T-cell (primary cell): ENCODE measurements around the gene FGA. TPM values are rescaled to one million over a fixed set of nuclear protein-coding genes. Genes with fewer than 3 reads are reported as not detected.

ENCODE experiments used
- ATAC-seq, 4 experiments: fragments of 200-7000 bp in 3 of 4; fragments of 150-1000 bp in 1 of 4; cut with Tn5 transposase; replicated peaks in 1 of 4; 1 replicate in 3 of 4; 2 replicates in 1 of 4; pipeline ENCODE4 v1.10.0; 2021; ENCODE audit warnings: moderate library complexity in 3 of 4, mild to moderate bottlenecking in 2 of 4, moderate number of reproducible peaks in 1 of 4
- CTCF ChIA-PET, 2 donors: fragments of 300-600 bp; sonication (Branson Sonifier 250); formaldehyde crosslinking; loops; one replicate each; lab custom pipeline; 2022; ENCODE audit warnings: antibody characterized with exemption in 2 of 2; lab: Charles Lee
- POLR2A ChIA-PET, 2 donors: fragments of 300-600 bp; sonication (Branson Sonifier 250); formaldehyde crosslinking; loops; one replicate each; lab custom pipeline; 2022; ENCODE audit warnings: antibody characterized with exemption in 2 of 2; lab: Charles Lee
- DNase-seq, 35 experiments: peaks; one replicate each; pipeline versions ENCODE4 v3.0.0 to v3.0.0-alpha.2; 2013 to 2023
- H3K27ac ChIP-seq: one replicate; pipeline ENCODE4 v1.5.1; 2013; ENCODE audit warnings: low read length
- H3K27me3 ChIP-seq, 2 experiments: replicated peaks in 1 of 2; 1 replicate in 1 of 2; 2 replicates in 1 of 2; pipeline versions ENCODE4 v1.6.1 to v1.7.0; 2013; ENCODE audit warnings: low read length in 1 of 2, mixed read lengths in 1 of 2; ENCODE audit not compliant: control insufficient read depth in 2 of 2, insufficient read depth in 2 of 2; ENCODE audit errors: extremely low read depth in 1 of 2
- H3K36me3 ChIP-seq, 2 donors: 1 replicate in 1 of 2; 2 replicates in 1 of 2; pipeline versions ENCODE4 v1.6.1 to v1.7.0; 2013; ENCODE audit warnings: low read length in 1 of 2; ENCODE audit not compliant: control insufficient read depth in 2 of 2, insufficient read depth in 1 of 2; ENCODE audit errors: extremely low read depth in 1 of 2
- H3K4me1 ChIP-seq, 2 experiments: 1 replicate in 1 of 2; 2 replicates in 1 of 2; pipeline versions ENCODE4 v1.6.1 to v1.7.0; 2013; ENCODE audit warnings: low read length in 2 of 2, mixed read lengths in 1 of 2; ENCODE audit not compliant: insufficient read depth in 2 of 2, control insufficient read depth in 1 of 2; ENCODE audit errors: extremely low read depth in 1 of 2
- H3K4me3 ChIP-seq, 2 donors: 1 replicate in 1 of 2; 2 replicates in 1 of 2; pipeline versions ENCODE4 v1.5.1 to v1.7.0; 2013; ENCODE audit warnings: mild to moderate bottlenecking in 2 of 2, low read length in 1 of 2, moderate library complexity in 1 of 2; ENCODE audit not compliant: control insufficient read depth in 1 of 2; ENCODE audit errors: extremely low read depth in 1 of 2
- H3K9me3 ChIP-seq: 2 replicates; pipeline ENCODE4 v1.7.0; 2013
- H3K27ac Mint-ChIP-seq, 2 donors: one replicate each; pipeline ENCODE4 v1.8.0; 2020 to 2021; ENCODE audit warnings: mild to moderate bottlenecking in 2 of 2, mixed read lengths in 2 of 2
- H3K27me3 Mint-ChIP-seq, 2 donors: one replicate each; pipeline ENCODE4 v1.8.0; 2021 to 2022; ENCODE audit warnings: mixed read lengths in 2 of 2
- H3K36me3 Mint-ChIP-seq: one replicate; pipeline ENCODE4 v1.8.0; 2021; ENCODE audit warnings: mixed read lengths
- H3K4me1 Mint-ChIP-seq, 3 donors: one replicate each; pipeline ENCODE4 v1.8.0; 2020 to 2022; ENCODE audit warnings: mixed read lengths in 3 of 3, mild to moderate bottlenecking in 1 of 3
- H3K4me3 Mint-ChIP-seq, 3 donors: one replicate each; pipeline ENCODE4 v1.8.0; 2020 to 2022; ENCODE audit warnings: mild to moderate bottlenecking in 3 of 3, mixed read lengths in 3 of 3, moderate library complexity in 3 of 3
- H3K9me3 Mint-ChIP-seq, 3 donors: one replicate each; pipeline ENCODE4 v1.8.0; 2020 to 2022; ENCODE audit warnings: mixed read lengths in 3 of 3
- WGBS: methylation state at CpG from one replicate; pipeline ENCODE4 v1.1.5; 2013; ENCODE audit warnings: missing lambda C conversion rate; ENCODE audit not compliant: insufficient coverage; 5-methylcytosine and 5-hydroxymethylcytosine counted together
- total RNA-seq, 35 experiments: library from RNA in 6 of 35; stranded (reverse) in 6 of 35; fragments of 120-200 nt in 1 of 35; gene quantifications; one replicate each; pipeline versions ENCODE4 v1.2.1 to v1.2.4 and lab custom pipeline; 2013 to 2026

The FGA gene
- total RNA-seq, 5 donors from 2014 or later (not counting 1 experiment from before 2014, with no cell fraction given): 4.6 to 6.9 (median 4.8) TPM; not detected in 2

- no peak overlapping the region for H3K27ac ChIP-seq
- H3K9me3 Mint-ChIP-seq: no peaks in the 10 kb centered on the region
These were observed 26.2 kb downstream of the FGA start for GRCh38 chr4:154564311-154564710.

GRCh38 chr4:154562697-154563254 is 27.8 kb downstream of the FGA start, which contains the start of gene FGB:
Gene FGB (plus strand): TSS chr4:154563011. CDS start chr4:154563019, 8 bp downstream.
- Mint-ChIP-seq H3K4me3 (no peak within 1 kb of the TSS), H3K9me3 (no peaks in the 10 kb centered on the region), H3K27ac (no peak within 1 kb of the TSS), H3K4me1 (no peaks in the 10 kb centered on the region), H3K27me3 (peaks cover 2 to 13% of the 10 kb centered on the region in 2 donors), H3K36me3 (no peaks in the 10 kb centered on the region)
- ChIA-PET POLR2A (no interaction called here), CTCF (interaction anchor here (0.6 to 1.3 kb wide), 5 partner anchors 9 to 59 kb away, joined by 3 to 5 read pairs (median 3); no protein-coding TSS in a partner anchor)
- Histone ChIP-seq H3K4me1 (no peaks in the 10 kb centered on the region), H3K27ac (no peak within 1 kb of the TSS), H3K9me3 (no peaks in the 10 kb centered on the region), H3K27me3 (peaks cover 0 to 2% of the 10 kb centered on the region in 2 experiments), H3K36me3 (no peaks in the 10 kb centered on the region), H3K4me3 (no peak within 1 kb of the TSS)
- WGBS: no CpG with 5 or more reads among the region's 2 CpGs
- DNase-seq: no peak
- no peak for ATAC-seq

More at GRCh38 chr4:154564311-154564710, 26.2 kb downstream of the FGA start:
- no peak overlapping the region for H3K4me3 ChIP-seq
- CTCF ChIA-PET: interaction anchor here in 1 of 2 donors (0.6 kb wide), 2 partner anchors 12 to 58 kb away, joined by 3 to 5 read pairs; no protein-coding TSS in a partner anchor
- H3K4me1 ChIP-seq: no peaks in the 10 kb centered on the region
- no CpG with 5 or more reads among the region's 1 CpG for WGBS
- ATAC-seq (no peak), DNase-seq (no peak)
- H3K27me3 ChIP-seq: no peaks in the 10 kb centered on the region
- Mint-ChIP-seq H3K4me1 (no peaks in the 10 kb centered on the region), H3K27ac (no peak overlapping the region), H3K4me3 (no peak overlapping the region), H3K27me3 (peaks cover 0 to 9% of the 10 kb centered on the region in 2 donors), H3K36me3 (no peaks in the 10 kb centered on the region)
- H3K36me3 ChIP-seq: no peaks in the 10 kb centered on the region
- H3K9me3 ChIP-seq: no peaks in the 10 kb centered on the region
- POLR2A ChIA-PET: no interaction called here

GRCh38 chr4:154560824-154561231 is 29.7 kb downstream of the FGA start:
- Histone ChIP-seq H3K27ac (no peak overlapping the region), H3K4me1 (no peaks in the 10 kb centered on the region), H3K4me3 (no peak overlapping the region), H3K9me3 (no peaks in the 10 kb centered on the region), H3K36me3 (no peaks in the 10 kb centered on the region), H3K27me3 (peaks cover 0 to 2% of the 10 kb centered on the region in 2 experiments)
- Mint-ChIP-seq H3K9me3 (no peaks in the 10 kb centered on the region), H3K36me3 (no peaks in the 10 kb centered on the region), H3K4me3 (no peak overlapping the region), H3K4me1 (no peaks in the 10 kb centered on the region), H3K27ac (no peak overlapping the region), H3K27me3 (peaks cover 2 to 17% of the 10 kb centered on the region in 2 donors)
- no CpG with 5 or more reads among the region's 4 CpGs for WGBS
- ATAC-seq (no peak), DNase-seq (no peak)
- POLR2A ChIA-PET: no interaction called here
- CTCF ChIA-PET: interaction anchor here in 1 of 2 donors (1.1 kb wide), 1 partner anchor 13 kb away, joined by 3 read pairs; no protein-coding TSS in a partner anchor

- ATAC-seq: no peak
- Histone ChIP-seq H3K4me1 (no peaks in the 10 kb centered on the region), H3K27me3 (peaks cover 0 to 2% of the 10 kb centered on the region in 2 experiments), H3K4me3 (no peak overlapping the region), H3K9me3 (no peaks in the 10 kb centered on the region), H3K36me3 (no peaks in the 10 kb centered on the region), H3K27ac (no peak overlapping the region)
- Mint-ChIP-seq H3K9me3 (no peaks in the 10 kb centered on the region), H3K4me3 (no peak overlapping the region), H3K4me1 (no peaks in the 10 kb centered on the region), H3K27ac (no peak overlapping the region), H3K27me3 (peaks cover 2 to 17% of the 10 kb centered on the region in 2 donors), H3K36me3 (no peaks in the 10 kb centered on the region)
- CTCF ChIA-PET: interaction anchor here in 1 of 2 donors (1.1 kb wide), 1 partner anchor 14 kb away, joined by 3 read pairs; no protein-coding TSS in a partner anchor
- WGBS: no CpG with 5 or more reads among the region's 1 CpG
- no peak for DNase-seq
- POLR2A ChIA-PET: no interaction called here
These were observed 30.1 kb downstream of the FGA start for GRCh38 chr4:154560419-154560801.

- peaks cover 2 to 17% of the 10 kb centered on the region in 2 donors for H3K27me3 Mint-ChIP-seq
- H3K4me1 ChIP-seq: no peaks in the 10 kb centered on the region
- no peak overlapping the region for H3K27ac ChIP-seq
- no peaks in the 10 kb centered on the region for H3K9me3 ChIP-seq
- H3K36me3 ChIP-seq: no peaks in the 10 kb centered on the region
- no peak overlapping the region for H3K27ac Mint-ChIP-seq
- WGBS: 64% methylated on average over 4 of the region's 9 CpGs
- ChIA-PET POLR2A (interaction anchor here in 1 of 2 donors (0.8 kb wide), 1 partner anchor 11 kb away, joined by 17 read pairs; no protein-coding TSS in a partner anchor), CTCF (interaction anchor here (0.6 to 1.4 kb wide), 9 partner anchors 10 to 811 kb away, joined by 3 to 11 read pairs (median 4); partner anchors contain the start of gene PLRG1 (in 1 of the 2))
- ATAC-seq (no peak), DNase-seq (peak in 1 of 35 experiments; percentile 29)
- peaks cover 0 to 2% of the 10 kb centered on the region in 2 experiments for H3K27me3 ChIP-seq
- no peaks in the 10 kb centered on the region for H3K9me3 Mint-ChIP-seq
- H3K4me3 ChIP-seq: no peak overlapping the region
- H3K4me1 Mint-ChIP-seq: no peaks in the 10 kb centered on the region
- H3K36me3 Mint-ChIP-seq: no peaks in the 10 kb centered on the region
- H3K4me3 Mint-ChIP-seq: no peak overlapping the region
These were observed 30.8 kb downstream of the FGA start for GRCh38 chr4:154559494-154560418.

- Mint-ChIP-seq H3K9me3 (no peaks in the 10 kb centered on the region), H3K27me3 (peaks cover 2 to 17% of the 10 kb centered on the region in 2 donors), H3K27ac (no peak overlapping the region), H3K4me3 (no peak overlapping the region), H3K36me3 (no peaks in the 10 kb centered on the region), H3K4me1 (no peaks in the 10 kb centered on the region)
- H3K4me1 ChIP-seq: no peaks in the 10 kb centered on the region
- no peaks in the 10 kb centered on the region for H3K9me3 ChIP-seq
- WGBS: no CpG with 5 or more reads among the region's 1 CpG
- H3K36me3 ChIP-seq: no peaks in the 10 kb centered on the region
- ATAC-seq (no peak), DNase-seq (no peak)
- H3K4me3 ChIP-seq: no peak overlapping the region
- ChIA-PET POLR2A (interaction anchor here in 1 of 2 donors (0.8 kb wide), 1 partner anchor 10 kb away, joined by 17 read pairs; no protein-coding TSS in a partner anchor), CTCF (interaction anchor here (0.6 to 1.4 kb wide), 9 partner anchors 9 to 812 kb away, joined by 3 to 11 read pairs (median 4); partner anchors contain the start of gene PLRG1 (in 2 of the 2))
- H3K27me3 ChIP-seq: peaks cover 0 to 2% of the 10 kb centered on the region in 2 experiments
- no peak overlapping the region for H3K27ac ChIP-seq
These were observed 31.4 kb downstream of the FGA start for GRCh38 chr4:154559141-154559493.
